ENCODE results near the gene FHIT.

GRCh38 chr3:60613769-60614303, 637.4 kb downstream of the FHIT start:
- no peak for TF ChIP-seq POLR2A (IDR thresholded peaks at IDR 0.05)
- TF ChIP-seq CTCF (IDR thresholded peaks at IDR 0.05), result no peak
